H1 (cell line): ENCODE measurements around the gene APOL3. TPM values are rescaled to one million over a fixed set of nuclear protein-coding genes. Genes with fewer than 3 reads are reported as not detected.

ENCODE experiments used
- CTCF ChIA-PET: fragments of 300-600 bp; sonication (Branson Sonifier 250); formaldehyde crosslinking; loops from one replicate; lab custom pipeline; 2021; ENCODE audit not compliant: partially characterized antibody; lab: Charles Lee
- POLR2A ChIA-PET: fragments of 300-600 bp; sonication (Branson Sonifier 250); formaldehyde crosslinking; loops from one replicate; lab custom pipeline; 2021; ENCODE audit warnings: inconsistent platforms; ENCODE audit not compliant: partially characterized antibody; lab: Charles Lee
- DNase-seq, 2 experiments: peaks; one replicate each; pipeline versions ENCODE4 v3.0.0 to v3.0.0-alpha.2; 2010 to 2022; ENCODE audit warnings: low spot score in 2 of 2, low read depth in 1 of 2, mixed read lengths in 1 of 2
- FAIRE-seq: peaks from 2 replicates; lab custom pipeline; 2011; peaks lifted over from hg19 to GRCh38; lab: Jason Lieb, UNC
- H2AFZ ChIP-seq: 2 replicates; pipeline ENCODE4 v1.8.1; 2012; ENCODE audit warnings: low read length, inconsistent platforms
- H2AK5ac ChIP-seq: 2 replicates; pipeline ENCODE4 v1.6.1; 2013; ENCODE audit warnings: low read depth, low read length
- H2BK120ac ChIP-seq: replicated peaks from 2 replicates; pipeline ENCODE3; 2013; ENCODE audit warnings: low read depth, low read length, inconsistent platforms
- H2BK12ac ChIP-seq: 2 replicates; pipeline ENCODE4 v1.6.1; 2013; ENCODE audit warnings: low read depth, low read length
- H2BK15ac ChIP-seq: 2 replicates; pipeline ENCODE4 v1.6.1; 2013; ENCODE audit warnings: low read length
- H2BK20ac ChIP-seq: 2 replicates; pipeline ENCODE4 v1.6.1; 2013; ENCODE audit warnings: low read length
- H2BK5ac ChIP-seq: 2 replicates; pipeline ENCODE4 v1.6.1; 2013; ENCODE audit warnings: low read depth, low read length
- H3K14ac ChIP-seq: 2 replicates; pipeline ENCODE4 v1.6.1; 2013; ENCODE audit warnings: inconsistent platforms; ENCODE audit not compliant: insufficient read length
- H3K18ac ChIP-seq: 2 replicates; pipeline ENCODE4 v1.6.1; 2013; ENCODE audit warnings: low read length; ENCODE audit errors: extremely low read depth
- H3K23ac ChIP-seq: 2 replicates; pipeline ENCODE4 v1.6.1; 2013; ENCODE audit warnings: inconsistent platforms; ENCODE audit not compliant: insufficient read length
- H3K23me2 ChIP-seq: 2 replicates; pipeline ENCODE4 v1.6.1; 2013; ENCODE audit warnings: low read depth, low read length
- H3K27ac ChIP-seq: 2 replicates; pipeline ENCODE4 v1.6.1; 2011; ENCODE audit warnings: low read depth, low read length, inconsistent platforms
- H3K27me3 ChIP-seq, 4 experiments: replicated peaks in 1 of 4; 1 replicate in 1 of 4; 2 replicates in 3 of 4; pipeline versions ENCODE4 v1.6.1 to v1.8.1; 2011 to 2013; ENCODE audit warnings: low read length in 3 of 4, mild to moderate bottlenecking in 3 of 4, inconsistent platforms in 2 of 4, mixed read lengths in 2 of 4, moderate library complexity in 1 of 4; ENCODE audit not compliant: control insufficient read depth in 3 of 4, insufficient read depth in 3 of 4; ENCODE audit errors: extremely low read depth in 1 of 4
- H3K36me3 ChIP-seq, 4 experiments: 2 replicates each; pipeline versions ENCODE4 v1.6.1 to v1.8.1; 2011 to 2013; ENCODE audit warnings: mild to moderate bottlenecking in 4 of 4, low read length in 3 of 4, moderate library complexity in 2 of 4, control low read depth in 1 of 4, inconsistent platforms in 1 of 4; ENCODE audit not compliant: insufficient read depth in 4 of 4, control insufficient read depth in 2 of 4
- H3K4ac ChIP-seq: replicated peaks from 2 replicates; pipeline ENCODE3; 2013; ENCODE audit warnings: low read length, low read depth, mixed read lengths, inconsistent platforms; ENCODE audit not compliant: insufficient read length
- H3K4me1 ChIP-seq, 4 experiments: replicated peaks in 1 of 4; 1 replicate in 1 of 4; 2 replicates in 3 of 4; pipeline versions ENCODE4 v1.6.1 to v1.8.1; 2011 to 2013; ENCODE audit warnings: low read length in 3 of 4, inconsistent platforms in 2 of 4, mixed read lengths in 1 of 4; ENCODE audit not compliant: insufficient read depth in 4 of 4, control insufficient read depth in 3 of 4
- H3K4me2 ChIP-seq, 2 experiments: 2 replicates each; pipeline versions ENCODE4 v1.6.1 to v1.8.1; 2011 to 2013; ENCODE audit warnings: low read depth in 2 of 2, low read length in 2 of 2, control low read depth in 1 of 2, inconsistent platforms in 1 of 2, mild to moderate bottlenecking in 1 of 2; ENCODE audit not compliant: insufficient read depth in 1 of 2
- H3K4me3 ChIP-seq, 4 experiments: fragments of 200-600, 300-600 bp in 1 of 4; sonication (generic), shearing (Covaris generic), sonication (Bioruptor Twin) in 1 of 4; 2 replicates each; pipeline versions ENCODE4 v1.5.1 to v1.8.1; 2011 to 2016; ENCODE audit warnings: low read length in 4 of 4, low read depth in 3 of 4, control low read depth in 2 of 4, inconsistent platforms in 2 of 4, mild to moderate bottlenecking in 2 of 4, mixed read lengths in 1 of 4, moderate library complexity in 1 of 4; ENCODE audit not compliant: insufficient read depth in 2 of 4; ENCODE audit errors: extremely low read depth in 1 of 4
- H3K56ac ChIP-seq: replicated peaks from 2 replicates; pipeline ENCODE3; 2013; ENCODE audit warnings: low read depth, mild to moderate bottlenecking, mixed read lengths, low read length, inconsistent platforms; ENCODE audit not compliant: insufficient read length
- H3K79me1 ChIP-seq: 2 replicates; pipeline ENCODE4 v1.6.1; 2013; ENCODE audit warnings: low read depth, low read length, control low read depth
- H3K79me2 ChIP-seq, 2 experiments: 2 replicates each; pipeline versions ENCODE4 v1.6.1 to v1.8.1; 2012 to 2013; ENCODE audit warnings: low read length in 2 of 2, mild to moderate bottlenecking in 2 of 2, inconsistent platforms in 1 of 2; ENCODE audit not compliant: insufficient read depth in 2 of 2, control insufficient read depth in 1 of 2
- H3K9ac ChIP-seq, 4 experiments: replicated peaks in 1 of 4; 1 replicate in 1 of 4; 2 replicates in 3 of 4; pipeline versions ENCODE4 v1.6.1 to v1.8.1; 2011 to 2013; ENCODE audit warnings: low read depth in 3 of 4, low read length in 3 of 4, control low read depth in 2 of 4, mild to moderate bottlenecking in 2 of 4, moderate library complexity in 2 of 4, inconsistent platforms in 1 of 4; ENCODE audit errors: extremely low read depth in 1 of 4
- H3K9me3 ChIP-seq, 2 experiments: 2 replicates each; pipeline versions ENCODE4 v1.6.1 to v1.8.1; 2012 to 2013; ENCODE audit warnings: mild to moderate bottlenecking in 2 of 2, moderate library complexity in 2 of 2, control low read depth in 1 of 2, inconsistent platforms in 1 of 2, low read depth in 1 of 2, low read length in 1 of 2, mixed read lengths in 1 of 2; ENCODE audit not compliant: insufficient read depth in 2 of 2
- H4K20me1 ChIP-seq, 2 experiments: replicated peaks in 1 of 2; 2 replicates each; pipeline versions ENCODE3 to v1.8.1; 2011 to 2013; ENCODE audit warnings: inconsistent platforms in 2 of 2, low read length in 2 of 2, mild to moderate bottlenecking in 1 of 2; ENCODE audit not compliant: insufficient read depth in 2 of 2, control insufficient read depth in 1 of 2
- H4K5ac ChIP-seq: 2 replicates; pipeline ENCODE4 v1.6.1; 2013; ENCODE audit warnings: low read length, low read depth, mixed read lengths, inconsistent platforms; ENCODE audit not compliant: insufficient read length
- H4K8ac ChIP-seq: 2 replicates; pipeline ENCODE4 v1.8.0; 2013; ENCODE audit warnings: mild to moderate bottlenecking, moderate library complexity, low read length, inconsistent platforms; ENCODE audit not compliant: insufficient read depth; ENCODE audit errors: extremely low read depth
- H4K91ac ChIP-seq: replicated peaks from 2 replicates; pipeline ENCODE3; 2013; ENCODE audit warnings: low read length, mixed read lengths, inconsistent platforms; ENCODE audit not compliant: insufficient read length
- CBX8 ChIP-seq: fragments of 300-800, 300-1000 bp; sonication (generic); IDR thresholded peaks from 2 replicates; pipeline ENCODE4 v1.7.1; 2016; ENCODE audit warnings: low read depth, low read length, borderline replicate concordance
- JUN ChIP-seq: IDR thresholded peaks from 2 replicates; pipeline ENCODE4 v1.6.1; 2011; ENCODE audit warnings: low read depth, mild to moderate bottlenecking, improper control_type of control experiment, low read length
- KDM5A ChIP-seq: fragments of 200-600 bp; IDR thresholded peaks from 2 replicates; pipeline ENCODE4 v1.7.1; 2012; ENCODE audit warnings: mild to moderate bottlenecking, low read length, inconsistent platforms, mixed read lengths
- RXRA ChIP-seq: IDR thresholded peaks from 2 replicates; pipeline ENCODE4 v1.6.1; 2011; ENCODE audit warnings: low read depth, mild to moderate bottlenecking, low read length, moderate library complexity; ENCODE audit not compliant: insufficient read depth
- SP1 ChIP-seq: IDR thresholded peaks from 2 replicates; pipeline ENCODE4 v1.6.1; 2011; ENCODE audit warnings: low read depth, low read length
- SP2 ChIP-seq: IDR thresholded peaks from 2 replicates; pipeline ENCODE4 v1.6.1; 2012; ENCODE audit warnings: mild to moderate bottlenecking, low read length, inconsistent platforms
- TAF1 ChIP-seq: IDR thresholded peaks from 2 replicates; pipeline ENCODE4 v1.6.1; 2011; ENCODE audit warnings: mild to moderate bottlenecking, low read depth, low read length
- TAF7 ChIP-seq: optimal IDR thresholded peaks from 2 replicates; pipeline ENCODE3; 2011; ENCODE audit warnings: low read depth, mild to moderate bottlenecking, inconsistent platforms, low read length, moderate library complexity, borderline replicate concordance
- TCF12 ChIP-seq: IDR thresholded peaks from 2 replicates; pipeline ENCODE4 v1.6.1; 2011; ENCODE audit warnings: low read depth, mild to moderate bottlenecking, low read length
- ZNF274 ChIP-seq: IDR thresholded peaks from 2 replicates; pipeline ENCODE4 v1.7.0; 2012; ENCODE audit warnings: low read length, borderline replicate concordance; ENCODE audit errors: extremely low read depth
- WGBS, 2 experiments: shearing (Covaris generic) in 1 of 2; methylation state at CpG; one replicate each; pipeline versions ENCODE4 v1.1.6 to v1.1.7; 2013 to 2015; ENCODE audit warnings: low lambda C conversion rate in 2 of 2, mixed read lengths in 2 of 2, inconsistent platforms in 1 of 2, low coverage in 1 of 2, missing lambda C conversion rate in 1 of 2; ENCODE audit not compliant: insufficient replicate concordance in 2 of 2, insufficient coverage in 1 of 2, insufficient read length in 1 of 2; ENCODE audit errors: extremely low coverage in 1 of 2, missing lambda C conversion rate in 1 of 2; 5-methylcytosine and 5-hydroxymethylcytosine counted together
- polyA plus RNA-seq, 7 experiments: library from polyadenylated mRNA; depleted of rRNA in 3 of 7; stranded (reverse) in 5 of 7; unstranded in 2 of 7; fragments of >200 nt in 5 of 7; fragments of 200-250 nt in 2 of 7; gene quantifications; 1 replicate in 5 of 7; 2 replicates in 1 of 7; 4 replicates in 1 of 7; pipeline versions ENCODE4 v1.2.1 to v1.2.3, GENCODE V29; 2011 to 2013; ENCODE audit warnings: missing spikeins in 2 of 7, mixed read lengths in 2 of 7
- total RNA-seq: library from RNA; stranded (reverse); fragmentation: NEBNext Ultra II Directional; extraction: Animal tissue kit (Norgen Biotek cat#: 25700); gene quantifications from 2 replicates; pipeline ENCODE4 v1.2.1, GENCODE V29; 2021
- TF ChIP-seq, protein P1 (sequence below), 3 experiments: IDR thresholded peaks; 1 replicate in 2 of 3; 2 replicates in 1 of 3; pipeline versions ENCODE4 v1.5.1 to v1.6.1; 2011; ENCODE audit warnings: low read length in 3 of 3, mild to moderate bottlenecking in 3 of 3, inconsistent platforms in 2 of 3, low read depth in 1 of 3, moderate library complexity in 1 of 3; ENCODE audit not compliant: insufficient read depth in 1 of 3; ENCODE audit errors: control extremely low read depth in 1 of 3
- TF ChIP-seq, protein P2 (sequence below): IDR thresholded peaks from 2 replicates; pipeline ENCODE4 v1.6.1; 2011; ENCODE audit warnings: low read depth, mild to moderate bottlenecking, low read length; ENCODE audit not compliant: insufficient read depth

The APOL3 gene
- total and polyA plus RNA-seq, 2 of the 8 experiments (the other 6 are each of a cell fraction or from before 2014, with no cell fraction given) = 0.12 TPM; not detected in 1

DNA sequence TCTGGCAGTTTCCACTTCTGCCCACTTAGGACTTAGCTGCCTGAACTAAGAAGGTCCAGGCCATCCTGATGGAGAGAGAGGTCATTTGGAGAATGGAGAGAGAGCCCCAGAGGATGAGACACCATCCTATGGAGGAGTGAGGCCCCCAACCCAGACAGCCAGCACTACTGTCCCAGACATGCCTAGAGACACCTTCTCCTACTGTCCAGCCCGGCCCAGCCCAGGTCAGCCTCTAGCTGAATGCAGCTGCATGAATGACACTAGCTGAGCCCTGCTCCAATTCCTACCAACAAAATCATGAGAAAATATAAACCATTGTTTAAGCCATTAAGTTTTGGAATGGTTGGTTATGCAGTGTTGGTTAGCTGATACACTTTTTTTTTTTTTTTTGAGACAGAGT is 47.4 kb downstream of the APOL3 start:
- Histone ChIP-seq H3K27ac (no peak overlapping the region), H3K23me2 (no peaks in the 10 kb centered on the region), H4K5ac (no peak overlapping the region), H2AFZ (no peak overlapping the region), H2BK12ac (no peak overlapping the region), H2BK20ac (no peak overlapping the region), H3K23ac (no peak overlapping the region), H3K9ac (no peak overlapping the region), H3K4me3 (no peak overlapping the region), H4K20me1 (no peaks in the 10 kb centered on the region), H3K9me3 (no peaks in the 10 kb centered on the region), H3K4me1 (peaks cover 0 to 7% (median 4%) of the 10 kb centered on the region in 4 experiments; a peak in 5 of 7 replicates), H3K79me2 (no peaks in the 10 kb centered on the region), H3K4me2 (no peak overlapping the region), H3K18ac (no peak overlapping the region), H3K56ac (no peak overlapping the region), H4K8ac (no peak overlapping the region), H3K27me3 (no peaks in the 10 kb centered on the region), H2BK15ac (no peak overlapping the region), H2BK120ac (no peak overlapping the region), H2AK5ac (no peak overlapping the region), H3K36me3 (no peaks in the 10 kb centered on the region), H4K91ac (no peak overlapping the region), H2BK5ac (no peak overlapping the region), H3K4ac (no peak overlapping the region), H3K79me1 (no peaks in the 10 kb centered on the region), H3K14ac (no peak overlapping the region)
- ChIA-PET POLR2A (no interaction called here), CTCF (interaction anchor here (0.7 to 4.0 kb wide), 4 partner anchors 9 to 65 kb away, joined by 3 to 16 read pairs (median 10); no protein-coding TSS in a partner anchor)
- FAIRE-seq (no peak), DNase-seq (no peak)
- WGBS, 2 experiments = 82% methylated on average over 1 of the region's 1 CpG; no CpG with 5 or more reads in 1 of the 2 experiments
- no peak for TF ChIP-seq TAF1
- no peak for TF ChIP-seq KDM5A
- TF ChIP-seq, protein P1, sequence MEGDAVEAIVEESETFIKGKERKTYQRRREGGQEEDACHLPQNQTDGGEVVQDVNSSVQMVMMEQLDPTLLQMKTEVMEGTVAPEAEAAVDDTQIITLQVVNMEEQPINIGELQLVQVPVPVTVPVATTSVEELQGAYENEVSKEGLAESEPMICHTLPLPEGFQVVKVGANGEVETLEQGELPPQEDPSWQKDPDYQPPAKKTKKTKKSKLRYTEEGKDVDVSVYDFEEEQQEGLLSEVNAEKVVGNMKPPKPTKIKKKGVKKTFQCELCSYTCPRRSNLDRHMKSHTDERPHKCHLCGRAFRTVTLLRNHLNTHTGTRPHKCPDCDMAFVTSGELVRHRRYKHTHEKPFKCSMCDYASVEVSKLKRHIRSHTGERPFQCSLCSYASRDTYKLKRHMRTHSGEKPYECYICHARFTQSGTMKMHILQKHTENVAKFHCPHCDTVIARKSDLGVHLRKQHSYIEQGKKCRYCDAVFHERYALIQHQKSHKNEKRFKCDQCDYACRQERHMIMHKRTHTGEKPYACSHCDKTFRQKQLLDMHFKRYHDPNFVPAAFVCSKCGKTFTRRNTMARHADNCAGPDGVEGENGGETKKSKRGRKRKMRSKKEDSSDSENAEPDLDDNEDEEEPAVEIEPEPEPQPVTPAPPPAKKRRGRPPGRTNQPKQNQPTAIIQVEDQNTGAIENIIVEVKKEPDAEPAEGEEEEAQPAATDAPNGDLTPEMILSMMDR (IDR thresholded peaks at IDR 0.05; ENCODE audit: control extremely low read depth in 1 of 3, insufficient read depth in 1 of 3, low read depth in 1 of 3, low read length in 3 of 3) = no peak
- TF ChIP-seq SP2 = no peak
- TF ChIP-seq JUN = no peak
- no peak for TF ChIP-seq SP1
- TF ChIP-seq ZNF274 = no peak
- TF ChIP-seq RXRA = no peak
- TF ChIP-seq TCF12 = no peak
- TF ChIP-seq TAF7 = no peak
- TF ChIP-seq, protein P2, sequence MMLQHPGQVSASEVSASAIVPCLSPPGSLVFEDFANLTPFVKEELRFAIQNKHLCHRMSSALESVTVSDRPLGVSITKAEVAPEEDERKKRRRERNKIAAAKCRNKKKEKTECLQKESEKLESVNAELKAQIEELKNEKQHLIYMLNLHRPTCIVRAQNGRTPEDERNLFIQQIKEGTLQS = no peak
- no peak for TF ChIP-seq CBX8
